NT2/D1 (cell line): ENCODE results near the gene NCS1.

Experiments used
- SUZ12 ChIP-seq: IDR thresholded peaks from 2 replicates; pipeline ENCODE4 v1.6.1; 2011; ENCODE audit not compliant: insufficient read length, insufficient read depth; ENCODE audit errors: extremely low read depth
- YY1 ChIP-seq: IDR thresholded peaks from 2 replicates; pipeline ENCODE4 v1.6.1; 2011; ENCODE audit not compliant: insufficient read length, insufficient read depth
- ZNF274 ChIP-seq: IDR thresholded peaks from 2 replicates; pipeline ENCODE4 v1.6.1; 2011; ENCODE audit warnings: mild to moderate bottlenecking, low read depth, low read length

DNA sequence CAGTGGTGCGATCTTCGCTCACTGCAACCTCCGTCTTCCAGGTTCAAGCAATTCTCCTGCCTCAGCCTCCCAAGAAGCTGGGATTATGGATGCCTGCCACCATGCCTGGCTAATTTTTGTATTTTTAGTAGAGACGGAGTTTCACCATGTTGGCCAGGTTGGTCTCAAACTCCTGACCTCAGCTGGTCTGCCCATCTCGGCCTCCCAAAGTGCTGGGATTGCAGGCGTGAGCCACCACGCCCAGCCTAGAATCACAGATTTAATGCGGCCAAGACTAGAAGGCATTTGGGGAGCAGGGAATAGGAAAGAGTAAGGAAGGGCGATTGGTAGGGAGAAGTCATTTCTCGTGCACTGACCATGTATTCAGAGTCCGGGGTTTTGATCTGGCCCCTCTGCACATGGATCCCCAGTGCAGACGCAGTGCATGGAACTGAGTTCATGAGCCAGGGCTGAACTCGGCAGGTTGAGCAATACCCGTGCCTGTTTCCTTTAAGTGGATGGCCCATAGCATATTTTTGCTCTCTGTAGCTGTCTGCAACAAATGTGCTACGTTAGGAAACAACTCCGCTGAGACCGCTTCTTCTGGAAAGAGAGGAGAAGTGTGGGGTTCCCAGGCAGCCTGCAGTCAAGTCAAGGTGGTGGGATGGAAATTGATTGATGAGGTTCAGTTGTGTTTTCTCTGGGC is 90.0 kb downstream of the NCS1 start:
- TF ChIP-seq SUZ12 (no peak), ZNF274 (no peak), YY1 (no peak)
